ENCODE data around the gene TTC16.
"Not testable (repeated sequence)": the region's sequence is repeated elsewhere in the genome, so short reads cannot be mapped to it uniquely, and the experiment has no call there.

TTC16 gene

DNA sequence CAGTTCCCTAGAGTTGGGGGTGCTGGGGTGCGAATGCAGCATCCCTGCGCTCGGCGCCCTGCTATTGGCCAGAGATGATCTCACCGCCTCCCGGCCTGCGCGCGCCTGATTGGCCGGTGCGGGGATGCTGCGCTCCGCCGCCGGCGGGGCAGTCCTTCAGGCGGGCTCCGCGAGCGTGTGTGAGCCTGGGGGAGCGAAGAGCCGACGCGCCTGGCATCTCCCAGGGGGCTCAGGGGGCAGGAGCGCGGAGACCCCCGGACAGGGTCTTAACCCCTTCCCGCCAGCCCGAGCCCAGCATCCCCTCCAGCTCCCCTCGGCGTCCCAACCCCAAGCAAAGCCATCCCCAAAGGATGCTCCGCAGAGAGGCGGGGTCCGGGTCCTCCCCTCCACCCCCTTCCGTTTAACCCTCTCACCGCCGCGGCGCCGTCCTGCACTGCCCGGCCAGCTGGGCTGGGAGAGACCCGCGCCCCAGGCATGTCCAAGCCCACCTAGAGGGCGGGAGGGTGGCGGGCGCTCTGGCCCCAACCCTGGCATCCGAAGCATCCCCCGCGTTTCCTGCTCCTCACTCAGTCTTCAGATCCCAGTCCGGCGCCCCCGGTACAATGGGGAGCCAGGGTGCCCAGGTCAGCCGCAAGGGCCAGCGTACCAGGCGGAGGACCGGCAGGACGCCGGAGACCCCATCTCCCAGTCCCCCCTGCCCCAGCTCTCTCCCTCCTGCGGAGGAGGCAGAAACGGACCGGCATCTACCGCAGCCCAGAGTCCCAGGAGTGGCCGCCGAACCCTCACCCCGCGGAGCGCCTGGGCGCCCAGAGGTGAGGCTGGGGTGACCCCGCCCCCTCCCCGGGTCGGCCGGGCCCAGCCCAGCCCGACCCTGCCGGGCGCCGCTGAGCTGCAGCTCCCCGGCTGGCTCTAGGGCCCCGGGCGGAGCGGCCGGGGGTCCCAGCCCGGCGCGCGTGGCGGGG is 38.5 kb downstream of the TTC16 start:
- Histone ChIP-seq H3K9ac (ENCODE audit: low read length) (peak overlapping the region; percentile 27), H3K4me3 (ENCODE audit: low read length) (peak overlapping the region; percentile 68), H3K27ac (ENCODE audit: low read length) (no peak overlapping the region), H3K36me3 (ENCODE audit: control insufficient read depth, low read depth, low read length) (no peaks in the 10 kb centered on the region), H3K4me1 (ENCODE audit: control insufficient read depth, low read depth, low read length) (no peaks in the 10 kb centered on the region), H3K9me3 (ENCODE audit: control insufficient read depth, low read depth, low read length) (no peaks in the 10 kb centered on the region), H3K27me3 (ENCODE audit: control insufficient read depth, insufficient read depth, low read length) (peaks cover 21% of the 10 kb centered on the region)

DNA sequence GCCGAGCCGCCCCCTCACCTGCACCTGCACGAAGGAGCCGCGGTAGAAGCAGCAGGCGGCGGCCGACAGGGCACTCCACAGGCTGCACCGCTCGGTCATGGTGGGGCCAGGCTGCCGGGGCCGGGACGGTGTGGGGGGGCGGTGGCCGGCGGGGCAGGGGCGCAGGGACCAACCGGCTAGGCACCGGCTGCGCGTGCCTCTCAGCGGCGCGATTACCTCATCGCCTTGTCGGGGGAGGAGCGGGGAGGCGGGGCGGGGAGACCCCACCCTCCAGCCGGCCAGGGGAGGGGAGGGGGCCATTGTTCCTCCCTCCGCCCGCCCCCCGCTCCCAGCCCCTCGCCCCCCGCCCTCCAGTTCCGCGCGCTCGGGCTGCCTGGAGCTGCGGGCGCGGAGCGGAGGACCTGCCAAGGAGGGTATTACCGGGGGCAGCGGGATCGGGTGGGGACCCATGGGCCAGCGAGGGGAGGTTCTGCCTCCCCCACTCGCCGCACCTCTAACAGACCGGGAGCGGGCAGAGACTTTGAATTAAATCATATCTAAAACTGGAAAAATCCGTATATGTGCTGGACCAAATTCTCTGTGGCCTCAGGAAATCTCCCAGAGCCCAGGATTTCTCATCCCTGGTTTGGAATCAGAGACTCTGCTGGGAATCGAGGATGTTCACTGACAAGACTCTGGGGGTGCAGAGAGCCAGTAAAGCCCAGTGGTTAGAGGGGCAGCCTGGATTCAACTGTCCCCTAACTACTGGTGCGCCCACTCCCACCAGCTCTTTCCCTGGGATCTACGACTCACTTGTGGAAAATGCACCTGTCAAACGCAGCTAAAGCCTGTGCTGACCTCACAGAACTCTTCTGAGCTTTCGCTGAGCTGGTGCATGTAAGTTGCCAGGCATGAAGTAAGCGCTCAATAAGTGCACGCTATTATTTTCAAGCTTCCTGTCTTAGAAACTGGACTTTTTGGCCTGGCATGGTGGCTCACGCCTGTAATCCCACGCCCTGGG is 39.5 kb downstream of the TTC16 start:
- Histone ChIP-seq H3K27me3 (ENCODE audit: control insufficient read depth, insufficient read depth, low read length) (peaks cover 21% of the 10 kb centered on the region), H3K9ac (ENCODE audit: low read length) (no peak overlapping the region), H3K36me3 (ENCODE audit: control insufficient read depth, low read depth, low read length) (no peaks in the 10 kb centered on the region), H3K9me3 (ENCODE audit: control insufficient read depth, low read depth, low read length) (no peaks in the 10 kb centered on the region), H3K27ac (ENCODE audit: low read length) (no peak overlapping the region), H3K4me1 (ENCODE audit: control insufficient read depth, low read depth, low read length) (no peaks in the 10 kb centered on the region), H3K4me3 (ENCODE audit: low read length) (peak overlapping the region; percentile 68)

DNA sequence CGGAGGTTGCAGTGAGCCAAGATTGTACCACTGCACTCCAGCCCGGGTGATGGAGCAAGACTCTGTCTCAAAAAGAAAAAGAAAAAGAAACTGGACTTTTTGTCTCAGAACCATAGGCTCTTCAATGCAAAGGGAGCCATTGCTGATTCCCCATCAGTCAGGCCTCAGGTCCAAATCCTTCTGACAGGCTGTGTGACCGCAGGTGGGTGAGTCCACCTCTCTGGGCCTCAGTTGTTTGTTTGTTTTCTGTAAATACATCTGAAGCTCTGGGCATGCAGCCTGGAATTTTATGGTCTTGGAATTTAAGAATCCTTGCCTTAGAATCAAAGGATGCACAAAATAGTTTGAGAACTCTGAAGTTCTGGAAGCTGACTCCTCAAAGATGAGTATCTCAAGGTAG is 40.4 kb downstream of the TTC16 start:
- H3K27me3 ChIP-seq (ENCODE audit: control insufficient read depth, insufficient read depth, low read length), result peaks cover 21% of the 10 kb centered on the region
- H3K4me1 ChIP-seq (ENCODE audit: control insufficient read depth, low read depth, low read length), result no peaks in the 10 kb centered on the region
- no peak overlapping the region for H3K9ac ChIP-seq (ENCODE audit: low read length)
- H3K36me3 ChIP-seq (ENCODE audit: control insufficient read depth, low read depth, low read length), result no peaks in the 10 kb centered on the region
- no peak overlapping the region for H3K27ac ChIP-seq (ENCODE audit: low read length)
- no peaks in the 10 kb centered on the region for H3K9me3 ChIP-seq (ENCODE audit: control insufficient read depth, low read depth, low read length)
- H3K4me3 ChIP-seq (ENCODE audit: low read length), result no peak overlapping the region

DNA sequence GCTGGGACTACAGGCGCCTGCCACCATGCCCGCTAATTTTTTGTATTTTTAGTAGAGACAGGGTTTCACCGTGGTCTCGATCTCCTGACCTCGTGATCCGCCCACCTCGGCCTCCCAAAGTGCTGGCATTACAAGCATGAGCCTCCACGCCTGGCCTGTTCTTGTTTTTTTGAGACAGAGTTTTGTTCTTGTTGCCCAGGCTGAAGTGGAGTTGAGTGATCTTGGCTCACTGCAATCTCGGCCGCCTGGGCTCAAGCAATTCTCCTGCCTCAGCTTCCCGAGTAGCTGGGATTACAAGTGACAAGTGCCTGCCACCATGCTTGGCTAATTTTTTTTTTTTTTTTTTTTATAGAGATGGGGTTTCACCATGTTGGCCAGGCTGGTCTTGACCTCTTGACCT is 40.9 kb downstream of the TTC16 start:
- H3K4me1 ChIP-seq (ENCODE audit: control insufficient read depth, low read depth, low read length); H3K36me3 ChIP-seq (ENCODE audit: control insufficient read depth, low read depth, low read length); H3K4me3 ChIP-seq (ENCODE audit: low read length); H3K9me3 ChIP-seq (ENCODE audit: control insufficient read depth, low read depth, low read length); H3K9ac ChIP-seq (ENCODE audit: low read length); H3K27ac ChIP-seq (ENCODE audit: low read length): not testable (repeated sequence)
- peaks cover 21% of the 10 kb centered on the region for H3K27me3 ChIP-seq (ENCODE audit: control insufficient read depth, insufficient read depth, low read length)

DNA sequence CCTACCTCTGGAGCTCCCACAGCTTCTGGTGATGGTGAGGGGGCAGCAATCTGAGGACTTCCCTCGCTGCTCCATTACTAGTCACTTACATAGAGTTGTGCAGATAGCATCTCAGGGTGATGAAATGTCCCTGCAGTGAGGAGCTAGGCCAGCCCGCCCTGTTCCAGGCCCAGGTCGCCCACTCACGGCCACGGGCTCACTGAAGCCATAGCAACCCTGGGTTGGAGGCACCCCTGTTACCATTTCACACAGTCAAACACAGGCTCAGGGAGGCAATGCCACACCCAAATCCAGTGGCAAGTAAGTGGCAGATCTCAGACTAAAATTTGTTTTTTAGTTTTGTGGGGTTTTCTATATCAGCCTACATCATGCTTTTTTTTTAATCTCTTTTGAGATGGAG is 43.0 kb downstream of the TTC16 start:
- H3K27me3 ChIP-seq (ENCODE audit: control insufficient read depth, insufficient read depth, low read length), result peaks cover 13% of the 10 kb centered on the region
- H3K27ac ChIP-seq (ENCODE audit: low read length), result no peak overlapping the region
- no peak overlapping the region for H3K9ac ChIP-seq (ENCODE audit: low read length)
- H3K9me3 ChIP-seq (ENCODE audit: control insufficient read depth, low read depth, low read length), result no peaks in the 10 kb centered on the region
- no peak overlapping the region for H3K4me3 ChIP-seq (ENCODE audit: low read length)
- H3K36me3 ChIP-seq (ENCODE audit: control insufficient read depth, low read depth, low read length), result no peaks in the 10 kb centered on the region
- H3K4me1 ChIP-seq (ENCODE audit: control insufficient read depth, low read depth, low read length), result peaks cover 6% of the 10 kb centered on the region

DNA sequence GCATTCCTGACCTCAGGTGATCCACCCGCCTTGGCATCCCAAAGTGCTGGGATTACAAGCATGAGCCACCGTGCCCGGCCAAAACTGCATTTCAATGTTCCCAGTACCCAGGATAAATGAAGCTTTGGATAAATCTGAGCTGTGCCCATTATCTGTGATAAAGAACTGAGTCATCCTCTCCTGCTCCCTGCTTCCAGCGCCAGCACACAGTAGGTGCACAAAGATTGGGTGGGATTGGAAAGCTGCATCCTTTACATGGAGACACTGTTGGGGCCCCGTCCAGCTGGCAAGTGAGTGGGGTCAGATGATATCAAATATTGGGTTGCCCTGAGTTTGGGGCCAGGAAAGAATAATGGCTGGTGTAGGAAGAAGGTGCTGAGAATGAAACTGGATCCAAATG is 45.2 kb downstream of the TTC16 start:
- peaks cover 5% of the 10 kb centered on the region for H3K27me3 ChIP-seq (ENCODE audit: control insufficient read depth, insufficient read depth, low read length)
- no peak overlapping the region for H3K4me3 ChIP-seq (ENCODE audit: low read length)
- H3K4me1 ChIP-seq (ENCODE audit: control insufficient read depth, low read depth, low read length), result peaks cover 6% of the 10 kb centered on the region
- no peaks in the 10 kb centered on the region for H3K36me3 ChIP-seq (ENCODE audit: control insufficient read depth, low read depth, low read length)
- H3K27ac ChIP-seq (ENCODE audit: low read length), result no peak overlapping the region
- no peaks in the 10 kb centered on the region for H3K9me3 ChIP-seq (ENCODE audit: control insufficient read depth, low read depth, low read length)
- no peak overlapping the region for H3K9ac ChIP-seq (ENCODE audit: low read length)

DNA sequence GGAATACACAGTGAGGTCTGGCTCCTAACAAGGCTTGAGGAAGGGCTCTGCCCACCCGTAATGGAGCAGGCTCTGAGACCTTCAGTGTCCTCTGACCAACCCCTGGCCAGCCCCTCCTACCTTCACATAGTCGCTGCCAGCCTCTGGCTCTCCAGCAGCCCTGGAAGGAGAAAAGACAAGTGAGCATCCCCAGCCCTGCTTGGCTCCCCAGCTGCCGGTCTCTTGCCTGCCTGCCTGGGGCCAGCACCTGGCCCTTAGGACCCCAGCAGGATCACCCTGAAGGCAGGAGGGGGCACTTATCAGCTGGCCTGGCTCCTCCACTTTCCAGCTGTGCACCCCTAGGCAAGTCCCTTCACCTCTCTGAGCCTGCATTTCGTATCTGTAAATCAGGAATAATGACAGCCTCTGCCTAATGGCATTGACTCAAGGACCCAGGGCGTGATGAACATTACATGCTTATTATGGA is 45.6 kb downstream of the TTC16 start:
- H3K4me1 ChIP-seq (ENCODE audit: control insufficient read depth, low read depth, low read length), result peaks cover 6% of the 10 kb centered on the region
- peaks cover under 1% of the 10 kb centered on the region for H3K27me3 ChIP-seq (ENCODE audit: control insufficient read depth, insufficient read depth, low read length)
- H3K9ac ChIP-seq (ENCODE audit: low read length), result no peak overlapping the region
- H3K27ac ChIP-seq (ENCODE audit: low read length), result no peak overlapping the region
- H3K36me3 ChIP-seq (ENCODE audit: control insufficient read depth, low read depth, low read length), result no peaks in the 10 kb centered on the region
- no peaks in the 10 kb centered on the region for H3K9me3 ChIP-seq (ENCODE audit: control insufficient read depth, low read depth, low read length)
- H3K4me3 ChIP-seq (ENCODE audit: low read length), result no peak overlapping the region

DNA sequence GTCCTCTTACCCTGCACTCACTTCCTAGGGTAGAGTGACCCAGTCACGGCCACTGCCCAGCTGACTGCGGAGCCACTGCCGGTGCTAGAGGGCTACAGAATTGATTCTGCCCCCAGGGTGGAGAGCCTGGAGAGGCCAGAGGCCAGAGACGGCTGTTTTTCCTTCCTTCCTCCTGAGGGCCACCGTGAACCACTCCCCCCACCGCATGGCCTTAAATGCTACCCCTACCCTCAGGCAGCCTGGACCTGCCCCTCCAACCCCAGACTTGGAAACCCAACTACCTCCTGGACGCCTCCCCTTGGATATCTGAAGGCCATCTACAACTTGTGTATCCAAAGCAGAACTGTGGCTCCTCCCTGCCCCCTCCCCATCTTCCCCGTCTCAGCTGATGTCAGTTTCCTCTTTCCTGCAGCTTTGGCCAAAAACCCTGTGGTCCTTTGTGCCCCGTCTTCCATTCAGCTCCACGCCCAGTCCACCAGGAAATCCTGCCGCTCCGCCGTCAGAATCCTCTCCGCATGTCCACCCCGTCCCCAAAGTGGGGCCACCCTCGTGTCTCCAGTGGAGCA is 46.3 kb downstream of the TTC16 start:
- no peak overlapping the region for H3K9ac ChIP-seq (ENCODE audit: low read length)
- H3K27me3 ChIP-seq (ENCODE audit: control insufficient read depth, insufficient read depth, low read length), result no peaks in the 10 kb centered on the region
- H3K36me3 ChIP-seq (ENCODE audit: control insufficient read depth, low read depth, low read length), result no peaks in the 10 kb centered on the region
- peaks cover 6% of the 10 kb centered on the region for H3K4me1 ChIP-seq (ENCODE audit: control insufficient read depth, low read depth, low read length)
- no peaks in the 10 kb centered on the region for H3K9me3 ChIP-seq (ENCODE audit: control insufficient read depth, low read depth, low read length)
- H3K27ac ChIP-seq (ENCODE audit: low read length), result no peak overlapping the region
- H3K4me3 ChIP-seq (ENCODE audit: low read length), result no peak overlapping the region

DNA sequence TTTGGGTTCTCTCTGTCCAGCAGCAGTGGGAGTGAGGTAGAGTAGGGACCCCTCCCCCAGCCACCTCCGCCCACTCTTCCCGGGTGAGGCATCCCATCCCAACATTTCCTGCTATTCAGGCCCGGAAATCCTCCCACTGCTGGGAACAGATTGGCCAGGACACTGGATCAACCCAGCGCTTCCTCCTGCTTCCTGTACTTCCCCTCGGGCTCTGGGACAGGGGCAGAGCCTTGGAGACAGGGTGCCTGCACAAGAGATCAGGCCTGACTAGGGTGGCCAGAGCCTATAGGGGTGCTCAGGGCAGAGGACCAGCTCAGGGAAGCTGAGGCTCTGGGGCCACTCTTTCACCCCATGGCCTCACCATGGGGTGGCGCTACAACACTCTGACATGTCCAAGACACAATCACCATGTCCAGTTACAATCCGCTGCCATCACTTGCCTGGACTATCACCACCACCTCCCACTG is 48.1 kb downstream of the TTC16 start:
- Histone ChIP-seq H3K4me1 (ENCODE audit: control insufficient read depth, low read depth, low read length) (peaks cover 6% of the 10 kb centered on the region), H3K27me3 (ENCODE audit: control insufficient read depth, insufficient read depth, low read length) (no peaks in the 10 kb centered on the region), H3K4me3 (ENCODE audit: low read length) (no peak overlapping the region), H3K9me3 (ENCODE audit: control insufficient read depth, low read depth, low read length) (no peaks in the 10 kb centered on the region), H3K36me3 (ENCODE audit: control insufficient read depth, low read depth, low read length) (no peaks in the 10 kb centered on the region), H3K9ac (ENCODE audit: low read length) (no peak overlapping the region), H3K27ac (ENCODE audit: low read length) (no peak overlapping the region)

DNA sequence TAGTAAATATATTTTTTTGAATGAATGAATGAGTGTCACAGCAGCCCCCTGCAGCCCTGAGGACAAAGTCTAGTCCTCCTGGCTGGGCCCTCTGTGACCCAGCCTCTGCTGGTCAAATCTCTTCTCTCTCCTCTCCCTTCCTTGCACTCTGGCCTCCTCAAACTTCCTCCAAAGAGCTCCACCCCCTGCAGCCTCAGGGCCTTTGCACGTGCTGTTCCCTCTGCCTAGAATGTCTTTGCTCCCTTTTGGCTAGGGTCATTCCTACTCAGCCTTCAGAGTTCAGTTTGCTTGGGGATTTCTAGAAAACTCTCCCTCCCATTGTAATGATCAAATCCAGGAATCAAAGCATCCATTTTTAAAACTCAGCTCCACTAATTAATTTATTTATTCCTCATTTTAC is 49.5 kb downstream of the TTC16 start:
- Histone ChIP-seq H3K36me3 (ENCODE audit: control insufficient read depth, low read depth, low read length) (no peaks in the 10 kb centered on the region), H3K4me1 (ENCODE audit: control insufficient read depth, low read depth, low read length) (peaks cover 11% of the 10 kb centered on the region), H3K9me3 (ENCODE audit: control insufficient read depth, low read depth, low read length) (no peaks in the 10 kb centered on the region), H3K4me3 (ENCODE audit: low read length) (no peak overlapping the region), H3K27ac (ENCODE audit: low read length) (no peak overlapping the region), H3K27me3 (ENCODE audit: control insufficient read depth, insufficient read depth, low read length) (peaks cover 7% of the 10 kb centered on the region), H3K9ac (ENCODE audit: low read length) (no peak overlapping the region)

DNA sequence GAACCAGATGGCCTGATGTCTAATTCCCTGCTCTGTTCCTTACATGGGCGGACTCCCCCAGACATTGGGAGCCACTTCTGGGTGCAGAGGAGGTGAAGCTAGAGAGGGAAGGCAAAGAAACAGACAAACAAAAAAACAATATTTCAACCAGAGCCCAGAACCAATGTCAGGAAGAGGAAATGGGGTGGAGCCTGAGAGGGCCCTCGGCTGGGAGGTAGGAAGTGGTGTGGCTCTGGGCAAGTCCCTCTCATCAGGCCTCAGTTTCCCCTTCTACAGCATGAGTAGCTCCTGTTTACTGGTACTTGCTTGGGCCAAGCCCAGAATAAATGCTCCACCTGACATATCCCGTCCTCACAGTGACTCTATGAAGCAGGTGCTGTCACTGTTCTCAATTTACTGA is 51.5 kb downstream of the TTC16 start:
- no peak overlapping the region for H3K9ac ChIP-seq (ENCODE audit: low read length)
- H3K9me3 ChIP-seq (ENCODE audit: control insufficient read depth, low read depth, low read length), result no peaks in the 10 kb centered on the region
- H3K4me3 ChIP-seq (ENCODE audit: low read length), result no peak overlapping the region
- no peak overlapping the region for H3K27ac ChIP-seq (ENCODE audit: low read length)
- no peaks in the 10 kb centered on the region for H3K36me3 ChIP-seq (ENCODE audit: control insufficient read depth, low read depth, low read length)
- H3K27me3 ChIP-seq (ENCODE audit: control insufficient read depth, insufficient read depth, low read length), result peaks cover 9% of the 10 kb centered on the region
- peaks cover 16% of the 10 kb centered on the region for H3K4me1 ChIP-seq (ENCODE audit: control insufficient read depth, low read depth, low read length)

Measured in iPS-18a (cell line).